ENCODE data around the gene FRK. TPM values are rescaled to one million over a fixed set of nuclear protein-coding genes. Genes with fewer than 3 reads are reported as not detected.
"Not testable (repeated sequence)": the region's sequence is repeated elsewhere in the genome, so short reads cannot be mapped to it uniquely, and the experiment has no call there.

Gene FRK
- total RNA-seq, 1 donor from 2014 or later, result 0.31 TPM

DNA sequence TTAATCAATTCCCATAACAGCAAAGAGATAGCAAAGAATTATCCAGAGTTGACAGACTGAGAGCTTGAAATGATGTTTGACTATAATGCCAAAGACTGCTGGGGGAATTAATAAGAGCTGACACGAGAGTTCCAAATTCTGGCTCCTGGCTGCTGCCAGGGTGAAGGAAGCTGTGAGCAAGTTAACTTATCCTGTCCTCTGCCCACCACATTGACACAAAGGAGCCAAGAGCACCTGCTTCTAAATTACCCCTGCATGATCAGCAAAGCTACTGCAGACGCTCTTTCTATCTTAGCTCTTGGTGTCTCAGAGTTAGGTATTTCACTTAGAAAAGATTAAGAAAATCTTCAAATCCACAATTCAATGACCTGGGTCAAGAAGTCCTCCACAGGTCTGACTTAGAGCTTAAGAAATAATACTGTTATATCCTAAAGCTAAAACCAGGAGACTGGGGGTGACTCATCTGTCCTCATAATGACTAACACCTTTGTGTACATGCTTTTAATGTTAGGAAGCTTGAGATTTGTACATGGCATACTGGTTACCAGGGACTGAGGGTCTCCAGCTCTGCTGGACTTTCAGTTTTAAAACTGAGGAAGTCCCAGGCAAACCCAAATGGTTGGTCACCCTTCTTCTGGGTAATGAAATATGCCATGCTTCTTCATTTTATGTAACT is 13.2 kb upstream of the FRK start:
- no peak for DNase-seq

DNA sequence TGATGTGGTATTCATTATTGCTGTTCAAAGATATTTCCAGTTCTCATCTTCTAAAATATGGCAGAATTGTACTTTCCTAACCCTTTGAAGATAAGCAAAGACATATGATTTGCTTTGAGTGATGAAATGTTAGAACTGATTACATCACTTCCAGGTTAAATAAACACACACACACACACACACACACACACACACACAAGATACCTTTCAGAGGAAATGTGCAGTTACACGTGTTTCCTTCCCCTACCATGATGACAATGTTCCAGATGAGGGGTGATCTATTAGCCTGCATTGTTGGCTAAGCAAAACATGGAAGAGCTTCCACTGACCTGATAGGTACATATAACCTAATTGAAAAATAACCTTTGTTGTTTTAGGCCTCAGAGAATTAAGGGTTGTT is 11.7 kb upstream of the FRK start:
- DNase-seq, result no peak

DNA sequence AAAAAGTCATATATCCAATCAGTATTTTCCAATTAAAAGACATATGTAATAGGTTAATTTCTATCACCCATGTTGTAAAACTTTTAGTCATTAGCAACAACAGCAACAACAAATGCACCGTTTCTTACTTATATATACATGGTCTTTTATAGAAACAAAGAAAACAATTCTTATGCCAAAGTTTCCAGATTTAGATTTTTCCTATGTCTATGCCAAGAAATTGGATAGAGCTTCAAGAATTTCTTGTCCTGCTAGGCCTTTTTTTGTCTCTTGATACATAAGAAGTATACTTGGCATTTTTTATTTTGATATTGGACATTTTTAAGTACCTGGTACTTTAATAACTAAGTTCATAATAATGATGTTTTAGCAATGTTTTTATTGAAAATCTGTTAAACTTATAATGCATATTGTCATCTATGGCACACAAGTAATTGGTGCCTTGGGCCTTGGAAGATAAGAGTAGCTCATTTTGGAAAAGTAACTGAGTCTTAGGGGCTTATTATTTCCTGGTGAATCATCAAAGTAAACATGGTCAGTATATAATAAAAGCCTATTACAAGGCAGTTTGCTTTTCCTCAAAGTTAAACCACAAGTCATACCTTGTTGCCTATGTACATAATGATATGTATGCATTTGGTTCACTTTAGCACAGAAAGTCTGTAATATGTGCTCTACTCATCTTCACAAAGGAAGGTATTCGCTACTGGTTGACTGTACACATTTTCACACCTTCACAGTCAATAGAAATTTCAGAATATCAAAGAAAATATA is 10.1 kb upstream of the FRK start:
- no peak for DNase-seq

DNA sequence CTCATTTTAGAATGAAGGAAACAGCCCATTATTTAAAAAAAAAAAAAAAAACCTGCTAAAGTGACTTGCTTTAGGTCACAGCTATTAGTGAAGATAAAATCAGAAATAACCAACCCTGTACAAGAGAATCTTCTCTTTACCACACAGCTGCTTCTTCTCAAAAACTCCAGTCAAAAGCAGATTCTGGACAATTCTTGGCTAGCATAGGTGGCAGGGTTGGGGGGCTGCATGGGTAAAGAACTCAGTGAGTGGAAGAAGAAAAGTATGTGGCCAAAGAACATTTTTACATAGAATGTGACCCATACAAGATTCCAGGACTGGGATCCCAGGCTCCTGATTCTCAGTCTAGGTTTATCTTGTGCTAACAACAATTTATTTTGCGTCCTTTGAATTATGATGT is 9.4 kb upstream of the FRK start:
- no peak for DNase-seq

DNA sequence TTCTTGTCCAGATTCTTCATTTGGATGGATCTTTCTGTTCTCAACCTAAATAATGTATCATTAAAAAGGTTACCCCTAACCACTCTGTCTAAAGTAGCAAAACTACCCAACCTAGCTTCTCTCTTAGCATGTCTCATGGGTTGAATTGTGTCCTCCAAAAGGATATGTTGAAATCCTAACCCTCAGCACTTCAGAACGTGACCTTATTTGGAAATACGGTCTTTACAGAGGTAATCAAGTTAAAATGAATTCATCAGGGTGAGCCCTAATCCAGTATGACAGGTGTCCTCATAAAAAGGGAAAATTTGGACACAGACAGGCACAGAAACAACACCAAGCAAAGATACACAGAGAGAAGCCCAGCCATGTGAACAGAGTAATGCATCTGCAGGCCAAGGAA is 6.1 kb upstream of the FRK start:
- DNase-seq, result no peak

DNA sequence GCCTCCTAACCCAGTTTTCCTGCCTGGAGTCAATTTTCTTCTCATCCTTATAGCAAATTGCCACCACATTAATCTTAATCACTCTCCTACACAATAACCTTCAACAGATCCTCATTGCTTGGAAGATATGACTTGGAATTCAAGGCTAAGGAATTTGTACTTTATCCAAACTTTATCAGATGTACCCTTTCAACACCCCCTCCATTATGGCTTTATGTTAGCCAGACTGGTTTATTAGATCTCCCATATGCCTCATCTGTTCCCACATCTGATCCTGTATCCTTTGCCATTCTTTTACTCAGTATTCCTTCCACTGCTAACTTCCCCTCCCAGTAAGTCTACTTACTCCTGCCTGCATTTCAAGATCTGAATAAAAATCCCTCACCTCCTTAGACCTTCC is 4.0 kb upstream of the FRK start:
- no peak for DNase-seq

DNA sequence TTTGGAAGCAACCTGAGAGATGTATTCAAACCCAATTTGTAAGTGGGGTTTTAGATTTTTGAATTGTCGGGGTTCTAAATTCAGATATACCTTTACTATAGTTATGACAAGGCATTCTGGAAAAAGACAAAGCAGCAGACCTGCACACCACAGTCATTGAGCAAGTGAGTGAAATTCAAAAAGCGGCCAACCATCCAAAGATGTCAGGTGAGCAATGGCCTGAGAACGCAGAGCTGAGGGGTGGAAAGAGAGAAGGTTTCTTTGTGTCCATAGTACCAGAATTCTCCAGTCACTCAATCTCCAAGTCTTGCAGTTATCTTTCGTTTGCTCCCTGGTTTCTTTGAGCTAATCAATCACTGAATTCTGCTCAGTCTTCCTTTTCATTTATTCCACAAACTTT is 1.8 kb upstream of the FRK start:
- DNase-seq, result no peak

DNA sequence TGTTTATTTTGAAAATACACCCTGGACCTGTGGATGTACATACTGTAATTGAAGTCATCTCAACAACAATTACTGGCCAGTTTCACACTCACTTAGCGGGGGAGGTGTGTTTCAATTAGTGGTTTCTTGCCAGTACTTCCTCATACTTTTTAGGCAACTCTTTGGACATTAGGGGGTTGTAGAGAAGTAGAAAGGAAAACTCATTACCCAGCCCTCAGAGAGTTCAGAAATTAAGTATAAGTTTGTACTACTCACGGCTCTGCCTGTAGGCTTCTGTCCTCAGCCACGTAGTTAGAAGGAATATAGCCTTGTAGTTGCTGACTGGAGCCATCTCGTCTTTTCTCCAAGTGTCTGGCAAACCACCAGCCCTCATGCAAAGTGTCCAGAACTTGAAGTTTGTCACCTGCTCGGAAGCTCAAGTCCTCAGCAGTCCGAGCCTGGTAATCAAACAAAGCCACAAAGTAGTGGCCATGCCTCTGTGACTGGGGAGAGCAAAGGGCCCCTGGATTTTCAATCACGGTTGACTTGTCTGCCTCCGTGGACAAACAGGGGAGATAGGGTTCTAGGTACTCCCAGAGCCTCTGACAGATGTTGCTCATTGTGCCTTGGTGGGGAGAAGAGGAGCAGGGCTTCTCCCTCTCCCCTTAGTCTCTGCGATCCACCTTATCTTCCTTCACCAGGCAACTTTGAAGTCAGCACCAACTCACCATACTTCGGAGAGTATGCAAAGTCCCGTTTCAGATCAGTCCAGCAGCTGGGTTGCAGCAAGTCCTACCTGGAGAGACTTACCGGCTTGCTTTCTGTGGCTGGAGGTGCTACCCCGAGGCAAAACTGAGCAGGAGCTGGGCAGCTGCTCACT is 749 bp downstream of the FRK start:
- no peak for DNase-seq

DNA sequence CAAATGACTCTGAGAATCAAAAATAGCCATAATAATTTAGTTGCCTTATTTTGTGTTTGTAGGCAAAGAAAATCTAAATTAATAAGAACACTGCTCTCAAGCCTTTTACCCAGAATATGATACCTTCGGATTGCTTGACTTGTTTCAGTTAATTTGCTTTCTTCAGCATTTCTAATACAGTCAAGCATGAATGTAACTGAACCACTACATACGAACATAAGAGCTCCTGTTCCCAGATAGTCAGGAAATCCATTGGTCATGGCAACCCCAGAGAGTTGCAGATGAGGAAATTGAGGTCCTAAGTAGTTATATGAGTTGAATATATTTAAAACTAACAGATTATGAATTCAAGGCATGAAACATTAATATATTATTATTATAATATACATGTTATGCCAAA is 2.9 kb downstream of the FRK start:
- DNase-seq, result no peak

DNA sequence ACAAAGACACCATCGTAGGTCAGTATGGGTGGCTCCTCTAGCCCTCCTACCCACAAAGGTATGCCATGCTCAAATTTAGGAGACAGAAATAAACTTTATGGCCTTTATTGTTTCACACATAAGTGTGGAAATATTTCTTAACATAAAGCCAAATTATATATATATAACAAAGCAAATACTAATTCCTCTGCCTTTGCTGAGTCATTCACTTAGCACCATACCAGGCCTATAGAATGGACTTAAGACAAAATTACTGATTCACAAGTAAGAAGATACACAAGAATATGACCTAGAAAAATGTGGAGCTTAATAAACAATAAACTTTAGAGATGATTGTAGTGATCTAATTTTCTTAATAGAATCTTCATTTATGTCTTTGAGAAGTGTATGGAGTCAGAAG is 5.2 kb downstream of the FRK start:
- no peak for DNase-seq

DNA sequence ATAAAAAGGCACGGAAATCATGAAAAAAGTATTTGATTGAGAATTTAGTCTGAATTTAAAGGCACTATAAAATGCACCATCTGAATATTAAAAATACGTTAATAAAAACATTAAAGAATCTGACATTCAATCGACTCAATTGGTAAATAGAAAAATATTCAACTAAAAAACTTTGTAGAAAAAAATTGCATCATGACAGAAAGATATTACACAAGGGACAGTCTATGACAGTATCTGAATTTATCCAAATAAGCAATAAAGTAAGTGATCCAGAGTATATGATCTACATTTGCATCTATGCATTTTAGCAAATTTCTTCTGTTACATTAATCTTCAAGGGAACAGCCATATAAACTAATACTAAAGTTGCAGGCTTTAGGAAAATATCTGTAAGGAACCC is 9.4 kb downstream of the FRK start:
- DNase-seq, result no peak

DNA sequence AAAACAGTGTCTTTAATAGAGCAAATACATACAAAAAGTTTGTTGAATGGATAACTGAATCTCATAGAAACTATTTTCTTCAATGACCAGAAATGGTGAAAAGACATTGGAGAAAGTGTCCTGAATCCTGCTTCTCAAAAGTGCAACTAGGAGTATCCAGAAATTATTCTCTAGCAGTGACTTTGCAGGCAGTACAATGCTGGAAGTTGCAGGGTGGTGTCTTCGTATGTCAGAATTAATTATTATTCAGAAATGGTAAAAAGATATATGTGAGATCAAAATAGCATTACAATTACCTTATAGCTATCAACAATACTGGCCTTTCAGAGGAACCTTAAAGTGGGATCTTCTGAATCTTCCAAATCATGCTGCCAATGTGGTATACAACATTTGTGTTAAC is 10.0 kb downstream of the FRK start:
- no peak for DNase-seq

DNA sequence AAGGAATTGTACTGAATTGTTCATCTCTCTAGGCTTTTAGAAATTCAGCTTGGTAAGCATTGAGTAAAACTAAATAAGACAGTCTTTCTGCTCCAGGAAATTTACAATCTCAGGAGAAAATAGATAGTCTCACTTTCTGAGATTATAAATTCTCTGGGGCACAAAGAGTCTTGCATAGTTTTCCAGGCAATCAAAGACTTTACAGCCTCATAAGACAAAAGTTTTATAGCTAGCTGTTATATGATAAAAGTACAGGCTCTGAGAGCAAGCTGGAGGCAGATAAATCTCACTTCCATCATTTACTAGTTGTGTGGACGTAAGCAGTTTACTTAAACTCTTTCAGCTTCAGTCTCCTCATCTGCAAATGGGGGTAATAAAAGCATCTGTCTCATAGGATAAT is 11.4 kb downstream of the FRK start:
- DNase-seq, result no peak

DNA sequence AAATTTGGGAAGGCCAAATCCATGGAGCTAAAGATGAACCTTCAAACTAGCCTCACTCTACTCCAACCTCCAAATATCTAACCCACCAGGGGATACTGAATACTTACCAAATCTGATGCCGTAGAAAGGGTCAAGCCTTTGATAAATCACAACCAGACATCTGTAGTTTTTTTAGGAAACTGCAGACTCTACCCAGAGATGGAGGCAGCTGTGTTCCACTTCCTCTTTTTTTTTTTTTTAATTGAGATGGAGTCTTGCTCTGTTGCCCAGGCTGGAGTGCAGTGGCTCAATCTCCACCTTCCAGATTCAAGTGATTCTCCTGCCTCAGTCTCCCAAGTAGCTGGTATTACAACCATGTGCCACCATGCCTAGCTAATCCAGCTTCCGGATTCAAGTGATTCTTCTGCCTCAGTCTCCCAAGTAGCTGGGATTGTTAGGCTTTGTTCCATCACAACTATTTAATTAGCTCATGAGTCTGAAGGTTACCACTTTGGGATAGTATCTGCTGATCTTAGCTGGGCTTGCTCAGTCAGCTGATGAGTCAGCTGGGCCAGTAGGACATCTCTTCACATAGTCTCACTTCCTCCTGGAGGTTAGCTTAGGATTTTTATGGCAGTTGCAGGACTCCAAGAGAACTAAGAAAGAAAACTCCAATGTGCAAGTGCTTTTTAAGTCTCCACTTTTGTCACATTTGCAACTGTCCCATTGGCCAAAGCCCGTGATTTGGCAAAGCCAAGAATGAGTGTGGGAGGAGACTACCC is 13.3 kb downstream of the FRK start:
- DNase-seq, result no peak

DNA sequence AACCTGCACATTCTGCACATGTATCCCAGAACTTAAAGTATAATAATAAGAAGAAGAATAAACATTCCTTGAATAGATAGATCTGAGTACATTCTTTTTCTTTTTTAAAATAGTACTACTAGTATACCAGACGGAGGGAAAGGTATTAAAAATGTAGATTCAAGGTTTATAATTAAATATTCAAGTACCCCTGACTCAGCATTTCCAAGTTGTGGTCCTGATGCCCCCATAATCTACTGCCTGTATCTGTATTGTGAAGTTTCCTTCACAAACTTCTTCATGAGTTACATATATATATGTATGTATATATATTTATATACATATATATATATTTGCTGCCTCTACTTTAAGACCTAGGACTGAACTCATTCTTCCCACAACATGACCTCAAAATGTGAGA is 14.0 kb downstream of the FRK start:
- no peak for DNase-seq

DNA sequence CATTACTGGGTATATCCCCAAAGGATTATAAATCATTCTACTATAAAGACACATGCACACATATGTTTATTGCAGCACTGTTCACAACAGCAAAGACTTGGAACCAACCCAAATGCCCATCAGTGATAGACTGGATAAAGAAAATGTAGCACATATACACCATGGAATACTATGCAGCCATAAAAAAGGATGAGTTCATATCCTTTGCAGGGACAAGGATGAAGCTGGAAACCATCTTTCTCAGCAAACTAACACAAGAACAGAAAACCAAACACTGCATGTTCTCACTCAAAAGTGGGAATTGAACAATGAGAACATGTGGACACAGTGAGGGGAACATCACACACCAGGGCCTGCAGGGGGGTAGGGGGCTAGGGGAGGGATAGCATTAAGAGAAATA is 14.4 kb downstream of the FRK start:
- DNase-seq, result not testable (repeated sequence)

DNA sequence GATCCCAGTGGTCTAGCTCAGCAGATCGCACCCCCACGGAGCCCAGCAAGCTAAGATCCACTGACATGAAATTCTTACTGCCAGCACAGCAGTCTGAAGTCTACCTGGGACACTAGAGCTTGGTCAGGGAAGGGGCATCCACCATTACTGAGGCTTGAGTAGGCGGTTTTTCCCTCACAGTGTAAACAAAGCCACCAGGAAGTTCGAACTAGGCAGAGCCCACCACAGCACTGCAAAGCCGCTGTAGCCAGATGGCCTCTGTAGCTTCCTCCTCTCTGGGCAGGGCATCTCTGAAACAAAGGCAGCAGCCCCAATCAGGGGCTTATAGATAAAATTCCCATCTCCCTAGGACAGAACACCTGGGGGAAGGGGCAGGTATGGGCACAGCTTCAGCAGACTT is 18.8 kb downstream of the FRK start:
- no peak for DNase-seq

DNA sequence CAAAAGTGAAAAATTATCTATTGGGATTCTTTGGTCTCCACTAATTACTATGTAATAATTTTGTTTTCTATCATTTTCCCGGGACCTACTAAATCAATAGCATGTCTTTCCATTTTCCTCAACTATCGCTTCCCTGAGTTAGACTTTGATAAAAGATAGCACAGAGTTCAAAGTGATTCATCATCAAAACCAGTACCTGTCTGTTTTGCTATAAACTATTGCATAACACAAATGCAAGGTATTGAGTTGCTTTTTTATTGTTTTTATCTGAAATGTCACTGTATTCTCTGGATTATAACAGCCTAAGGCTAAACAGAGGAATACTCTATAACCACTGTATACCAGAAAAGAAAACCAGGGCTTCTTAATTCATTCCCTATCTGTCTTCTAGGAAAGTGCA is 19.7 kb downstream of the FRK start:
- DNase-seq, result no peak

DNA sequence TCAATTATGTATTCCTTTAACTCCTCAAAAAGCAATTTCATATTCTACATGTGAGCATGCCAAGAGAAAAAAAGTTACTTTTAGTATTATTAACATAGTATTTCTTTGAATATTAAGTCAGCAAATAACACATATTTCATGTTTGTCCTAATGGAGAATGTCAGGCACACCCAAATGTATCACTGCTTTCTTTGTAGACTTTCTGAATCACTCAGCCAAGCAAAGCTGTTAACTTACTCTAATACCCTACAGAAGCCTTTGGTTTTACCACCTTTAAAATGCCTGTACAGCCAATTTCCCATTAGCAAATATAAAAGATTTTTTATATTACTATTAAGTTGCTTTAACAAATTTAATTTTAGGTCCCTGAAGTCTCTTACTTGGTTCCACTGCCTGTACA is 23.8 kb downstream of the FRK start:
- no peak for DNase-seq

DNA sequence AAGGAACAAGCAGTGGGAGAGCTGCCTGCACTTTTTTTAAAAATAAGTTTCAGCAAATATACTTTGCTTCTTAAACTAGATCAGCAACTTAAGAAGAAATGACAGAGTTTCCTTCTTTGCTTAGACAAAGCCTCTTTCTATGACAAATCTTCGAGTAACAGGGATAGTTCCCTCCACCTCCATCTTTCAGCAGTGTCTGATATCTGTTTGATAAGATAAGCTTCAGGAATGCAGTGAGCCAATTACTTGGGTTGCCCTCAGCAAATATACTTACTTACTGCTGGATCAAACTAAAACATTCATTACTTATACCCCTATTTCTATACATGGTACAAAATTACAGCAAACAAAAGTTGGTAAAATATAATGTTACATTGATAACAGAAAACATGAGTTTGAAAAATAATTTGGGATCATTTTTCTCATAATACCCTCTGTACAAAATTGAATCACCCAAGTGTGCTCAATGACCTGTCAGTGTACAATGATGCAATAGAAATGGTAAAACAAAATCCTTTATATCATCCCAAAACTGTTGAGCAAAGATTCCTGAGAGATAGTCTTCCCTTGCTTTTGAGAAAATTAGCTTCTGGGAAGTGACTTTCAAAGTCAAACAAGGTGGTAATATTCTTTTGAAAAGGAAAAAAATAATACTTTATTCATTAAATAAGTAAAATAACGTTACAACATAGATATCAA is 24.5 kb downstream of the FRK start:
- DNase-seq, result no peak

DNA sequence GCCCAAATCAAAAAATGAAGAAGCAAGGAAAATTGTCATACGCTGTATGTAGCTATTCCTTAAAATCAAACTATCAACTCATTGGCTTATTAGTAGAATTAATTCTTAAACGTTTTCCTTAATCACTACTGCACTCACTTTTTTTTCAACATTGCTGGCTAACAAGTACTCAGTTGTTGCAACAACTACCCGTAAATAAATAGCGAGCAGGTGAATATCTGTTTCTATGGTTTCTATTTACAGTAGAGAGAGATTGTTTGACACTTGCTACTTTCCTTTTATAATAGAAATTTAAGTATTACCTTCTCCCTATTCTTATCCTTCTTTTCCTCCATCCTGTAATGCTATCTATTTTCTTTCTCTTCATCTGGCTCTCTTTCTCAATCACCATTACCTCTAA is 25.1 kb downstream of the FRK start:
- DNase-seq, result no peak

DNA sequence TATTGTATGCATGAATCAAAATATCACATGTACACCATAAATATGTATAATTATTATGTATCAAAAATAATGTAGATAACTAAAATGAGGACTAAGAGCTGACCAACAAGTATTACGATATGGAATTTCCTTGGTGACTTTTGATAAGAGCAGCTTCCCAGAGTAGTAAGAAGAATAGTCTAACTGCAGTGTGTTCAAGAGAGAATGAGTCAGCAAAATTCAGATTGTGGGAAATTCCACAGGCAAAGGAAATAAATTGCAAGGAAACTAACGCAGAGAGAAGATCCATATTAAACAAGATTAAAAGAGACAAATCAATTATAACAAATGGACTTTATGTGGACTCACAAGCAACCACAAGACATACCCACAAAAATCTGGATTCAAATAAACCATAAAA is 26.4 kb downstream of the FRK start:
- DNase-seq, result no peak

All from occipital lobe (tissue), 2 donors.